BJ (cell line): ENCODE measurements around the gene C4orf50. TPM values are rescaled to one million over a fixed set of nuclear protein-coding genes. Genes with fewer than 3 reads are reported as not detected.

Experiments
- CTCF ChIA-PET: fragments of 350-600 bp; formaldehyde crosslinking; extraction: SDS; loops from one replicate; lab custom pipeline; 2021; ENCODE audit warnings: antibody characterized with exemption, inconsistent platforms; lab: Yijun Ruan, JAX
- POLR2A ChIA-PET: fragments of 300-600 bp; sonication (Branson Sonifier 250); formaldehyde crosslinking; extraction: SDS; loops from one replicate; lab custom pipeline; 2021; ENCODE audit warnings: antibody characterized with exemption; lab: Charles Lee
- DNase-seq: peaks from one replicate; pipeline ENCODE4 v3.0.0-alpha.2; 2011; ENCODE audit warnings: low read depth
- H3K27me3 ChIP-seq: 2 replicates; pipeline ENCODE4 v1.6.0; 2011; ENCODE audit warnings: low read length; ENCODE audit not compliant: control insufficient read depth, insufficient read depth
- H3K36me3 ChIP-seq: 2 replicates; pipeline ENCODE4 v1.5.1; 2011; ENCODE audit warnings: low read length; ENCODE audit not compliant: control insufficient read depth, insufficient read depth
- H3K4me3 ChIP-seq: 2 replicates; pipeline ENCODE4 v1.5.1; 2011; ENCODE audit warnings: low read depth, mild to moderate bottlenecking, control low read depth, low read length
- CTCF ChIP-seq: IDR thresholded peaks from 2 replicates; pipeline ENCODE4 v1.5.1; 2011; ENCODE audit warnings: low read depth, mild to moderate bottlenecking, control low read depth, inconsistent platforms, low read length, moderate library complexity; ENCODE audit not compliant: insufficient read depth
- polyA plus RNA-seq: library from polyadenylated mRNA; depleted of rRNA; stranded (reverse); fragments of >200 nt; gene quantifications from 2 replicates; pipeline ENCODE4 v1.2.3, GENCODE V29; 2011

C4orf50 gene
- polyA plus RNA-seq, 1 experiment = not detected

DNA sequence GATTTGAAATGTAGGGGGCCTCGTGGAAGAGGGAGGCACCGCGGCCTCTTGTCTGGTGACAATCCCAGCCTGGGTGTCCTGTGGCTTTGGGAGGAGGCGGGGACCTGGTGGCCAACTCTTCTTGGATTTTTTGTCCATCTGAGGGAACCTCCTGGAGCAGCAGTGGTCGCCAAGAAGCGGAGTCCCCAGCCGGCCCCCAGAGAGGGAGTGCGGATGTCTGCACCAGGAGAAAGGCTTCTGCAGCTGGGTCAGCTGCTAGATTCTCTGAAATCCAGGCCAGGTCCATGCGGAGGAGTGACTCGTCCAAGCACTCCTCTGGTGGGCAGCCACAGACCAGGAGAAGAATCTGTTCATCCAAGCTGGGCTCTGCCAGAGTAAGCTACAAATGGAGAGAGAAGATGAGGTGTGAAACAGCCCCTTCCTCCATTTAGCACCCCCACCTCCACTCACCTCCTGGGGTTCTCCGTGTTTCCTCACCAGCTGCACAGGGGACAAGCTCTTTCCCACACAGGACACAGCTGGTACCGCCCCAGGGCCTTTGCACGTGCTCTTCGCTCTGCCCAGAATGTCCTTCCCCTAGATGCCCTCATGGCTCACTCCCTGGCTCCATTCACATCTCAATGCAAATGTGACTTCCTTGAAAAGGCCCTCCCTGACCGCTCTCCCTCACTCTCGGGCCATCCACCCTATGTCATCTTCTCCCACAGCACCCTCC lies 27.6 kb downstream of the C4orf50 start:
- H3K27me3 ChIP-seq = no peaks in the 10 kb centered on the region
- DNase-seq = no peak
- POLR2A ChIA-PET = no interaction called here
- no peak for TF ChIP-seq CTCF
- H3K4me3 ChIP-seq = no peak overlapping the region
- CTCF ChIA-PET = no interaction called here
- no peaks in the 10 kb centered on the region for H3K36me3 ChIP-seq

GRCh38 chr4:5989236-5990225 lies 28.7 kb downstream of the C4orf50 start:
- TF ChIP-seq CTCF = no peak
- Histone ChIP-seq H3K36me3 (no peaks in the 10 kb centered on the region), H3K27me3 (no peaks in the 10 kb centered on the region), H3K4me3 (no peak overlapping the region)
- DNase-seq = no peak
- POLR2A ChIA-PET = no interaction called here
- CTCF ChIA-PET = interaction anchor here (1.9 kb wide), 1 partner anchor 9 kb away, joined by 13 read pairs; no protein-coding TSS in a partner anchor

GRCh38 chr4:5988086-5988845 lies 30.0 kb downstream of the C4orf50 start:
- POLR2A ChIA-PET = no interaction called here
- TF ChIP-seq CTCF = no peak
- CTCF ChIA-PET = interaction anchor here (1.9 kb wide), 1 partner anchor 10 kb away, joined by 13 read pairs; no protein-coding TSS in a partner anchor
- H3K27me3 ChIP-seq = no peaks in the 10 kb centered on the region
- no peak overlapping the region for H3K4me3 ChIP-seq
- no peak for DNase-seq
- no peaks in the 10 kb centered on the region for H3K36me3 ChIP-seq

DNA sequence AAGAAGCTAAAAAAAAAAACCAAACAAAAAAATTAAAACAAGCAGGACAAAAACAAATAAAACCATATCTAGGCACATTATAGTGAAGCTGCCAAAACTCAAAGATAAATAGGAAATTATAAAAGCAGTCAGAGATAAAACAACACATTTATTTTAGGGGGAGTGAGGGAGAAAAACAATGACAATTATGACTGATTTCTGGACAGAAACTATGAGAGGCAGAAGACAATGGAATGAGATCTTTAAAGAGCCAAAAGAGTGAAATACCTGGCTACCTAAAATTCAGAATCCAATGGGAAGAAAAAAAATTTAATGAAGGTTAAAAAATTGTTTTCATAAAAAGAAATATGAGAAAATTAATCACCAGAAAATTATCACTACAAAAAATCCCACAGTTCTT lies 33.4 kb downstream of the C4orf50 start:
- DNase-seq = no peak
- CTCF ChIA-PET = interaction anchor here (1.6 kb wide), 1 partner anchor 13 kb away, joined by 12 read pairs; no protein-coding TSS in a partner anchor
- TF ChIP-seq CTCF = no peak
- Histone ChIP-seq H3K4me3 (no peak overlapping the region), H3K36me3 (no peaks in the 10 kb centered on the region), H3K27me3 (no peaks in the 10 kb centered on the region)
- POLR2A ChIA-PET = interaction anchor here (0.7 kb wide), 1 partner anchor 1645 kb away, joined by 7 read pairs; no protein-coding TSS in a partner anchor
